Measurements from ENCODE around the gene LIG4.

Gene LIG4

DNA sequence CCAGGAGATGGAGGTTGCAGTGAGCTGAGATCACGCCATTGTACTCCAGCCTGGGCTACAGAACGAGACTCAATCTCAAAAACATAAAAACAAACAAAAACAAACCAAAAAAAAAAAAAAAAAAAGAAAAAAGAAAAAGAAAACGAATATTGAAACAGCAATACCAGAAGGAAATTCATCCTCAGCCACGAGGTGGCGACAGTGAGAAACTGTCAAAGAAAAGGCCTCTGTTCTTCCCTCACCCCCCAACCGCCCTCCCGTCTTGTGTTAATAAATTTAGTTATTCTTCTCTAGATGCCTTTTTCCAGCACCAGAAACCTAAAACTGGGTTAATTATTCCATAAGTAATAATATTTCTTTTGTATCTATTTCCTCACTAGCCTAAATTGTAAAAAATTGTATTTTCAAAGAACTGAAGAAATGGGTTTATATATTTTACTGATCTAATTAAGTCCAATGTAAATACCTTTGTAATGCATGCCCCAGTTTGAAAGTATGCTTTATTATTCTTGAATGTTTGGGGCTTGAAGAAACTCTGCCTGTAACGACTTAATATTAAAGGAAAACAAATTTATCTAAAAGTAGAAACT, 38.6 kb downstream of the LIG4 start:
- peak; percentile 23 to 48 for DNase-seq
- TF ChIP-seq POLR2A (IDR thresholded peaks at IDR 0.05; ENCODE audit: low read length): no peak
- no peak for TF ChIP-seq GATA1 (IDR thresholded peaks at IDR 0.05; ENCODE audit: low read depth, low read length)

DNA sequence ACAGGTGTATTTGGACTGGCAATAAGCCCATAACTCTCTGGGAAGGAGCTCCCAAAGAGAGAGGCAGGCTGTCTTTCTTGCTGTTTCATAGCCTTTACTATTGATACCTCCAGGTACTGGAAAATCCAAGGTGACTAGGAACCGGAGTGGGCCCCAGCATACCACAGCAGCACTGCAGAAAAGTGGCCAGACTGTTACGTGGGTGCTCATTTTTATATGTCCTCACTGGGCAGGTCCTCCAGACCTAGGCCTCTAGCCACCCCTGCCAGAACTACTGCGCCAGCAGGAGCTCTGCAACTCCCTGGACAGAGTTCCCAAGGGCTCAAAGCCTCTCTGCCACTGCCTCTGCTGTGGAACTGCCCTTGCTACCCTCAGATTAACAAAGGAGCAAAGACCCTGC, 46.4 kb downstream of the LIG4 start:
- no peak for DNase-seq
- TF ChIP-seq GATA1 (IDR thresholded peaks at IDR 0.05; ENCODE audit: low read depth, low read length): no peak
- no peak for TF ChIP-seq POLR2A (IDR thresholded peaks at IDR 0.05; ENCODE audit: low read length)

DNA sequence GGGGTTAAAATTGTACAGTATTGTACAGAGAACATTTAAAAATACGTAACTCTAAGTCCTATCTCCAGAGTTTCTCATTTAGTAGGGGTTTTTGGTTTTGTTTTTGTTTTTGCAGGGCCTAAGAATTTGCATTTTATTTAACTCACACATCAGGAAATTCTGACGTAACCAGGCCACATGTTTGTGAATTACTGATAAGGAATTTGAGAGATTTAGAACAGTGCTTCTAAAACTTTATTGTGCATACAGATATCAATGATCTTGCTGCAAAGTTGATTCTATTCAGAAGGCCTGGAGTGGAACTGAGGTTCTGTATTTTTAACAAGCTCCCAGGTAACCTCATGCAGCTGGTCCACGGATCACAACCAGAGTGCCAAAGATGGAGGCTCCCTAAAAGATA, 49.3 kb downstream of the LIG4 start:
- no peak for TF ChIP-seq GATA1 (IDR thresholded peaks at IDR 0.05; ENCODE audit: low read depth, low read length)
- no peak for DNase-seq

DNA sequence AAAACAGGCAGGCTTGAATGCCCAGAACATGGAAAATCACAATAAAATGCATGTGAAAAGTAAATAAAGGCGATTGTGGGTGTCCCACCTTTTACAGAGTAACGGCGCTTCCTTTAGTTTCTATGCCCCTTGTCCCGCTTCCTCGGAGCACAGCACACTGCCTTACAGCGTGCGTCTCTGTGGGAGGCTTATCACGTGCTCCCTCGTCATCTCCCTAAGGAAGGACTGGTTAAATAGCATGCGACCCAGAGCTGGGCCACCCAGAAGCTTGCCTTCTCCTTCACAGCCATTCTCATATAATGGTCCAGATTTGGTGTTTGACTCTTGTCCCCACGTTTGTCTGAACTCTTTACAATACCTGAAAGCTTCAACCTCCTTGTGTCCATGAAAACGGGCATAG, 56.6 kb downstream of the LIG4 start:
- DNase-seq: no peak
- TF ChIP-seq GATA1 (IDR thresholded peaks at IDR 0.05; ENCODE audit: low read depth, low read length): no peak
- TF ChIP-seq POLR2A (IDR thresholded peaks at IDR 0.05; ENCODE audit: low read length): no peak

Measured in erythroblast (primary cell).